ENCODE results near the gene CC2D1B. TPM values are rescaled to one million over a fixed set of nuclear protein-coding genes. Genes with fewer than 3 reads are reported as not detected.

Gene CC2D1B
- total RNA-seq, 2 donors from 2014 or later, result 26.6 to 39.8 TPM

- Mint-ChIP-seq H3K4me3 (peak overlapping the region; percentile 44), H3K9me3 (no peaks in the 10 kb centered on the region), H3K36me3 (ENCODE audit: low read depth) (peaks cover 31% of the 10 kb centered on the region), H3K4me1 (peaks cover 6% of the 10 kb centered on the region), H3K27me3 (no peaks in the 10 kb centered on the region), H3K27ac (no peak overlapping the region)
- ATAC-seq (replicated peaks), result no peak
Observed at GRCh38 chr1:52368383-52369172, 2.6 kb upstream of the CC2D1B start.

GRCh38 chr1:52367272-52367671 lies 1.3 kb upstream of the CC2D1B start:
- Mint-ChIP-seq H3K9me3 (no peaks in the 10 kb centered on the region), H3K4me3 (peak overlapping the region; percentile 99), H3K4me1 (peaks cover 11% of the 10 kb centered on the region), H3K27me3 (no peaks in the 10 kb centered on the region), H3K36me3 (ENCODE audit: low read depth) (peaks cover 26% of the 10 kb centered on the region), H3K27ac (no peak overlapping the region)
- no peak for ATAC-seq (replicated peaks)

DNA sequence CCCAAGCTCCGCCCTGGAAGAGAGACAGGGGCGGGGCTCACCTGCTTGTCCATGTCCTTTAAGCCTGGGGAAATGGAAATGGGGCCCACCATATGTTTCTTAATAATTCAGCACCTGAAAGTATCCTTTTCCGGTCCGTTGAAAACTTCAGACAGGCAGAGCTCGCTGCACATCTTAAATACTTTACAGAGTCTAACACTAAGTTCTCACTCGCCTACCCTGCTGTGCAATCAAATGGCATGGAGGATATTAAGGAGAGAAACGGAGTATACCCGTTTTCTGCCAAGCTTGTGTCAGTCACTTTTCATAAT lies 467 bp upstream of the CC2D1B start:
- Mint-ChIP-seq H3K27me3 (no peaks in the 10 kb centered on the region), H3K4me3 (peak overlapping the region; percentile 99), H3K36me3 (ENCODE audit: low read depth) (peaks cover 29% of the 10 kb centered on the region), H3K4me1 (peaks cover 11% of the 10 kb centered on the region), H3K9me3 (no peaks in the 10 kb centered on the region), H3K27ac (peak overlapping the region; percentile 64)
- ATAC-seq (replicated peaks), result no peak

DNA sequence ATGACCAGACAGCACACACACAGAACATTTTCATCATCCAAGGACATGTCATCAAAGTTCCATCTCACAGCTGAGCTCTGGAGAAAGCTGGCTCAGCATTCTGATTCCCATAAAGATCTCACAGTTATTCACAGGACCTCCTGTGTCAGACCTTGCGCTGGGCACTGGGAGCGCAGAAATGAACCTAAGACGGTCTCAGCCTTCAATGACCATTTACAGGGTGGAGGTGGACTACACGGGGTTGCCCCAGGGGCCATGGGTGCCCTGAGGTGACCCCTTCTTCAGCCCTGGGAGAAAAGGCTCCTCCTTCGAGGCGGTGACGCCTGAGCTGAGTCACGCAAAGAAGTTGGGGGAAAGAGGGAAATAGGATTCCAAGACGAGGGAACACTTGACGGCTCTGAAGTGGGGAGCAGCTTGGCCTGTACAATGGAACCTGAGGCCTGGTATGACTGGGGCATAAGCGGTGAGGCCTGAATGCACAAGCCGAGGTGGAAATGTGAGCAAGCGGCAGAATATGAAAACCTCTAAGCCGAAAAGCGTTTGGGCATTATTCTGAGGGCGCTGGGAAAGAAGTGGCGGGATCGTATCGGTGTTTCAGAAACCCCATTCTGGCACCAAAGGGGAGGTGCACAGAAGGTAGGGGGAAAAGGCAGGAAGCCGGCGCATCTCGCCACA lies 797 bp downstream of the CC2D1B start:
- Mint-ChIP-seq H3K9me3 (no peaks in the 10 kb centered on the region), H3K4me1 (peaks cover 11% of the 10 kb centered on the region), H3K36me3 (ENCODE audit: low read depth) (peaks cover 36% of the 10 kb centered on the region), H3K27ac (peak overlapping the region; percentile 99), H3K27me3 (no peaks in the 10 kb centered on the region), H3K4me3 (peak overlapping the region; percentile 99)
- no peak for ATAC-seq (replicated peaks)

DNA sequence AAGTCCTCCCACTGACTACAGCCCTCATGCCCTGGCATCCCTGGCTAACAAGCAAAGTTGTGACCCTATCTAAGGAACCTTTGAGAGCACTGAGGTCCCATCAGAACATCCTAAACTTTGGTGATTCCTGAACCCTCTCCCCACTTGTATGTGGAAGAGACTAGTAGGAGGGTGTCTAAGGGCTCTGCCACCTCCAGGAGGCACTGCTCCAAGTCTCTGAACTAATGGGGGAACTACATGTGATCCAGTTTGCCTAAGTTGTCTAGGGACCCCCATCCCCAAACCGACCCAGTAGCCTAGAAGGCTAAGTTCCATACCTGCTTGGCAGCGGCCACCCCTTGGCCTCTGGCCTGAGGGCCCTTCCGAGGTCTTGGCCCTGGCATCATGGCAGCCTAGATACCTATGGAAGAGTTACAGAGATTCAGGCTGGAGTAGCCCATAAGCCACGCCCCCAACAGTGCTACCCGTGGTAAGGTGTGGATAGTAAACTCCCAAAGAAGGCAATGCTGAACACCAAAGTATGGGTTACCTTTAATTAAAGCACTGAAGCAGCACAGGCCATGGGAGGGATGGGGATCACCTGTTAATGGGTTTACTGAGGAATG lies 1.7 kb downstream of the CC2D1B start:
- no peaks in the 10 kb centered on the region for H3K9me3 Mint-ChIP-seq
- H3K27me3 Mint-ChIP-seq, result no peaks in the 10 kb centered on the region
- H3K27ac Mint-ChIP-seq, result peak overlapping the region; percentile 99
- peaks cover 43% of the 10 kb centered on the region for H3K36me3 Mint-ChIP-seq (ENCODE audit: low read depth)
- no peak for ATAC-seq (replicated peaks)
- H3K4me3 Mint-ChIP-seq, result peak overlapping the region; percentile 99
- H3K4me1 Mint-ChIP-seq, result peaks cover 11% of the 10 kb centered on the region

DNA sequence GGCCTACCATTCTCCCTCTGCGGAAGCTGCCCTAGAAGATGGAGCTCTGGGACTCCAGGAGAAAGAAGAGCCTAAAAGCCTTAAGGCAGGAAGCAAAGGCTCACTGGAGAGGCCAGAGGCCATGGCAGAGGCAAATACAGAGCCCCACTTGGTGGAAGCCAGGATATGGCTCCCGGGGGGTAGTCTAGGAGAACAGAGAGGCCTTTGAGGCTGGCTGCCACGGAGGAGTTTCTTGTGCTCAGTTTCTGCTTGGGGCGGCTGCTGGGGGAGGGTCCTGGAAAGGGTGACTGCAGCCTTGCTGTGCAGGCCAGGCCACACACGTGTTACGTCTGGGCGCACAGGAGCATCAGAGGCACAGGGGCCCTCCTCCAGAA lies 5.4 kb downstream of the CC2D1B start:
- no peaks in the 10 kb centered on the region for H3K27me3 Mint-ChIP-seq
- peaks cover 11% of the 10 kb centered on the region for H3K4me1 Mint-ChIP-seq
- no peak overlapping the region for H3K4me3 Mint-ChIP-seq
- peaks cover 80% of the 10 kb centered on the region for H3K36me3 Mint-ChIP-seq (ENCODE audit: low read depth)
- H3K27ac Mint-ChIP-seq, result no peak overlapping the region
- no peaks in the 10 kb centered on the region for H3K9me3 Mint-ChIP-seq
- no peak for ATAC-seq (replicated peaks)

DNA sequence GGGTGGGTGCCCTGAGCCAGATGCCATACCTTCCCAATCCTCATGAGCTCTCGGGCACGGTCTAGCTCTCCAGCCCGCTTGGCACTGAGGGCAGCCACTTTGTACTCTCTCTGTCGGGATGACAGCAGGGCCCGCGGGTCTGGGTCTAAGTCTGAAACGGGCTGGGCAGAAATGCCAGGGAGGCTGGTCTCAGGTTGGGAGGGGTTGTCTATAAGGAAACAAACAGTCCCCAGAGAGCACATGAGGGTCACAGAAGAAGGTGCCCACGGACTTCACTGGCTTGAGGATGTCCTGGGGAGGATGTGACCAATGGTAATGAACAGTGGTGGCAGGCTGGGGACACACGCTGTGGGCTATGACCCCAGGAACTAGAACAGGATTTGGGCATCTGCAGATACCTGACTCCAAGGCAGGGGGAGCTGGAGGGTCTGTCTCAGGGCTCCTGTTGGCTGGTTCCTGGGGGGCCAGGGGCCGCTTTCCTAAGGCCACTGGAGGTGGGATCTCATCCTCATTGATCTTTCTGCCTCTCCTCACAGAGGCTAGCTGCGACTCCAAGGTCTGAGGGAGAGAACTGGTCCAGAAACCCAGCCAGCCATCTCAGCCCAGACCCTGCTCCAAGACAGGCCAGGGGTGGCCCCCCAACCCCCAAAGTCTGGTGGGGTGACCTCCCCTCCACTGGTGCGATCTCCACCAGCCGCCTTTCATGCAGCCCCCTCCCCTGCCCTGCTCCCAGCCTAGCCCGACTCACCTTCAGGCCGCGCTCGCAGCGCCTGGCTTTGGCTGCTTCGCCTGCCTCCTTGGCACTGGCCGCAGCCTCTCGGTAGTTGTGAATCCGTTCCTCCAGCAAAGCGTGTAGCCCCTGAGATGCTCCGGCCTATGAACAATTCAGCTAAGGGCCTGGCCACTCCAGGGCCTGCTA lies 6.1 kb downstream of the CC2D1B start:
- no peak for ATAC-seq (replicated peaks)
- Mint-ChIP-seq H3K9me3 (no peaks in the 10 kb centered on the region), H3K27me3 (no peaks in the 10 kb centered on the region), H3K4me1 (peaks cover 11% of the 10 kb centered on the region), H3K36me3 (ENCODE audit: low read depth) (peaks cover 80% of the 10 kb centered on the region), H3K27ac (no peak overlapping the region), H3K4me3 (no peak overlapping the region)

GRCh38 chr1:52358851-52359497 lies 7.0 kb downstream of the CC2D1B start:
- no peaks in the 10 kb centered on the region for H3K9me3 Mint-ChIP-seq
- peaks cover 4% of the 10 kb centered on the region for H3K4me1 Mint-ChIP-seq
- peaks cover 90% of the 10 kb centered on the region for H3K36me3 Mint-ChIP-seq (ENCODE audit: low read depth)
- ATAC-seq (replicated peaks), result no peak
- no peaks in the 10 kb centered on the region for H3K27me3 Mint-ChIP-seq
- H3K27ac Mint-ChIP-seq, result peak overlapping the region; percentile 57
- no peak overlapping the region for H3K4me3 Mint-ChIP-seq

GRCh38 chr1:52357397-52357796 lies 8.6 kb downstream of the CC2D1B start:
- H3K9me3 Mint-ChIP-seq, result no peaks in the 10 kb centered on the region
- no peak overlapping the region for H3K4me3 Mint-ChIP-seq
- peaks cover 98% of the 10 kb centered on the region for H3K36me3 Mint-ChIP-seq (ENCODE audit: low read depth)
- H3K27me3 Mint-ChIP-seq, result no peaks in the 10 kb centered on the region
- H3K4me1 Mint-ChIP-seq, result no peaks in the 10 kb centered on the region
- peak overlapping the region; percentile 52 for H3K27ac Mint-ChIP-seq
- no peak for ATAC-seq (replicated peaks)

GRCh38 chr1:52356818-52357355 lies 9.1 kb downstream of the CC2D1B start:
- no peaks in the 10 kb centered on the region for H3K9me3 Mint-ChIP-seq

GRCh38 chr1:52355847-52356505 lies 10.0 kb downstream of the CC2D1B start:
- peaks cover 96% of the 10 kb centered on the region for H3K36me3 Mint-ChIP-seq (ENCODE audit: low read depth)
- H3K9me3 Mint-ChIP-seq, result no peaks in the 10 kb centered on the region
- no peak for ATAC-seq (replicated peaks)
- H3K4me1 Mint-ChIP-seq, result no peaks in the 10 kb centered on the region
- no peaks in the 10 kb centered on the region for H3K27me3 Mint-ChIP-seq
- H3K27ac Mint-ChIP-seq, result peak overlapping the region; percentile 81
- no peak overlapping the region for H3K4me3 Mint-ChIP-seq

More at GRCh38 chr1:52356818-52357355, 9.1 kb downstream of the CC2D1B start:
- Mint-ChIP-seq H3K27ac (peak overlapping the region; percentile 81), H3K27me3 (no peaks in the 10 kb centered on the region), H3K4me3 (no peak overlapping the region), H3K36me3 (ENCODE audit: low read depth) (peaks cover 98% of the 10 kb centered on the region), H3K4me1 (no peaks in the 10 kb centered on the region)
- no peak for ATAC-seq (replicated peaks)

GRCh38 chr1:52355436-52355835 lies 10.6 kb downstream of the CC2D1B start:
- Mint-ChIP-seq H3K9me3 (no peaks in the 10 kb centered on the region), H3K36me3 (ENCODE audit: low read depth) (peaks cover 96% of the 10 kb centered on the region), H3K4me3 (no peak overlapping the region), H3K27me3 (no peaks in the 10 kb centered on the region), H3K27ac (peak overlapping the region; percentile 17), H3K4me1 (no peaks in the 10 kb centered on the region)
- ATAC-seq (replicated peaks), result no peak

DNA sequence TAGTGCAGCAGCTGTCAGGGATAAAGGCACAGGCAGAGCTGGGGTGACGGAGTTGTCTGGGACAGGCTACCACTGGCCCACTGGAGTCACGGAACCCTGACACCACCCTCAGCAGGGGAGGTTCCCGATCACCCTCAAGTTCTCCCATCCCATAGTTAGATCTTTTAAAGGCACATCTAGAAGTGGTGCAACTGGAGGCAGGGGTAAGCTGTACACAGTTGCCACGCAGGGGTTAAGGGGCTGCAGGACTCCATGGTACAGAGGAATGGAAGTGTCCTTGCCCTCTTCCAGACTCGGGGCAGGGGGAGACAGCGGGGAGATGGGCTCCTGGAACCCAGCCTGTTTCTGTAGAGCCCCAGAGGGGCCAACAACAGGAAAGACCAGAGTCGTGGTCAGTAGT lies 13.3 kb downstream of the CC2D1B start:
- H3K36me3 Mint-ChIP-seq (ENCODE audit: low read depth), result peaks cover 74% of the 10 kb centered on the region
- no peaks in the 10 kb centered on the region for H3K4me1 Mint-ChIP-seq
- H3K27me3 Mint-ChIP-seq, result no peaks in the 10 kb centered on the region
- H3K9me3 Mint-ChIP-seq, result no peaks in the 10 kb centered on the region
- peak overlapping the region; percentile 29 for H3K27ac Mint-ChIP-seq
- H3K4me3 Mint-ChIP-seq, result no peak overlapping the region
- ATAC-seq (replicated peaks), result no peak

All from activated T-helper 17 cell treated with anti-CD3 and anti-CD28 coated beads, Interleukin-2, amount 50 U/mL, for 72 hours (primary cell).